Lung (tissue), 12 donors: ENCODE data around the gene B3GALT6. TPM values are rescaled to one million over a fixed set of nuclear protein-coding genes. Genes with fewer than 3 reads are reported as not detected.

Experiments used
- ATAC-seq: fragments of 200-7000 bp; cut with Tn5 transposase; one replicate; pipeline ENCODE4 v1.9.1; 2020; ENCODE audit warnings: moderate number of reproducible peaks; ENCODE audit not compliant: insufficient read depth, low FRiP score
- DNase-seq, 3 donors: peaks; one replicate each; pipeline ENCODE4 v3.0.0-alpha.2; 2013 to 2017
- H3K27ac ChIP-seq, 2 donors: one replicate each; pipeline ENCODE4 v1.5.1; 2013; ENCODE audit warnings: mild to moderate bottlenecking in 2 of 2, moderate library complexity in 2 of 2, control low read depth in 1 of 2, inconsistent platforms in 1 of 2, low read depth in 1 of 2, low read length in 1 of 2
- H3K27me3 ChIP-seq, 3 donors: one replicate each; pipeline ENCODE4 v1.5.1; 2013; ENCODE audit warnings: low read length in 2 of 3; ENCODE audit not compliant: control insufficient read depth in 3 of 3, insufficient read depth in 3 of 3
- H3K36me3 ChIP-seq, 4 donors: one replicate each; pipeline ENCODE4 v1.5.1; 2013; ENCODE audit warnings: low read length in 4 of 4, mild to moderate bottlenecking in 1 of 4, moderate library complexity in 1 of 4; ENCODE audit not compliant: control insufficient read depth in 4 of 4, insufficient read depth in 4 of 4
- H3K4me1 ChIP-seq, 5 donors: one replicate each; pipeline ENCODE4 v1.5.1; 2013; ENCODE audit warnings: low read length in 5 of 5, mild to moderate bottlenecking in 2 of 5, moderate library complexity in 1 of 5; ENCODE audit not compliant: control insufficient read depth in 5 of 5, insufficient read depth in 5 of 5
- H3K4me3 ChIP-seq: one replicate; pipeline ENCODE4 v1.5.1; 2013; ENCODE audit warnings: mild to moderate bottlenecking, control low read depth, moderate library complexity
- H3K9ac ChIP-seq, 2 donors: one replicate each; pipeline ENCODE4 v1.5.1; 2013; ENCODE audit warnings: low read length in 2 of 2, control low read depth in 1 of 2; ENCODE audit not compliant: insufficient read depth in 1 of 2
- H3K9me3 ChIP-seq, 4 donors: one replicate each; pipeline ENCODE4 v1.5.1; 2013; ENCODE audit warnings: low read length in 3 of 4, mild to moderate bottlenecking in 1 of 4, moderate library complexity in 1 of 4; ENCODE audit not compliant: control insufficient read depth in 4 of 4, insufficient read depth in 3 of 4
- WGBS, 2 donors: extraction: QIAGEN DNeasy Blood & Tissue Kit; methylation state at CpG; one replicate each; pipeline ENCODE4 v1.1.7; 2013; 5-methylcytosine and 5-hydroxymethylcytosine counted together
- polyA plus RNA-seq, 2 donors: library from polyadenylated mRNA; stranded (reverse); fragments of 200-250 nt; gene quantifications; one replicate each; pipeline ENCODE4 v1.2.1, GENCODE V29; 2013
- total RNA-seq, 2 donors: library from RNA; depleted of rRNA in 1 of 2; stranded (reverse); fragments of >200 nt in 1 of 2; gene quantifications; one replicate each; pipeline ENCODE4 v1.2.1, GENCODE V29; 2014 to 2021
- TF ChIP-seq, protein P1 (sequence below): IDR thresholded peaks from 2 replicates; pipeline ENCODE4 v1.5.1; 2012; ENCODE audit warnings: mild to moderate bottlenecking; ENCODE audit errors: control extremely low read depth, extremely low read depth
- donor health status: control.
- donor health status: control.
- donor health status: Bipolar disorder and iron deficiency.
- donor health status: healthy.
- donor health status: DM: yes; HTN: yes; CAD: no.

The B3GALT6 gene
- total and polyA plus RNA-seq, 4 donors = 7.0 to 28.3 (median 15.8) TPM

DNA sequence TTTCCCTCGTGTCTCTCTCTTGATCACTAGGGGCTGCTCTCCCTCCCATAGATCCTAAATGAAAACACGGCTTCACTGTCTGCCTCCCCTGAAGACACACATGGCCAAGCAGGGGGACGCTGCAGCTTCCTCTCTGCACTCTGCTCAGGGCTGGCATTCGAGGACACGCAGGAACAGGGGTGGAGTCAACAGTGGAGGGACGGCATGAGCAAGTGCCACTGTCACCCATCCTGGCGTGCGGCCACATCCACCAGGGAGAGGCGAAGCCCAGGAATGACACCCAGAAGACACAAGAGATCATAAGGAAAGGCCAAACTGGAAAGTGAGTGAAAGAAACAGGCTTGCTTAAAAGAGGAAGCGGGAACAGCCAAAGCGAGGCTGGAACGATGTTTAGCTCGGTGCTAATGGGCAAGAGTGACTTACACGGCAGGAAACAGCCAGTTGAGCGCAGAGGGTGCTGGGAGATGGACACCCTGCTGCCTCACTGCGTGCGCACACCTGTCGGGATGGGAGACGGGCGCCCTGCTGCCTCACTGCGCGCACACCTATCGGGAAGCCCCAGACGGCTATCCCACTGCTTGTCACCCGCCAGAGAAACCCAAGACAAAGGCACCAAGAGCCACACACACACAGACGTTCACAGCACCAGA is 28.0 kb downstream of the B3GALT6 start:
- H3K36me3 ChIP-seq = peaks cover 9 to 60% (median 12%) of the 10 kb centered on the region in 4 donors

DNA sequence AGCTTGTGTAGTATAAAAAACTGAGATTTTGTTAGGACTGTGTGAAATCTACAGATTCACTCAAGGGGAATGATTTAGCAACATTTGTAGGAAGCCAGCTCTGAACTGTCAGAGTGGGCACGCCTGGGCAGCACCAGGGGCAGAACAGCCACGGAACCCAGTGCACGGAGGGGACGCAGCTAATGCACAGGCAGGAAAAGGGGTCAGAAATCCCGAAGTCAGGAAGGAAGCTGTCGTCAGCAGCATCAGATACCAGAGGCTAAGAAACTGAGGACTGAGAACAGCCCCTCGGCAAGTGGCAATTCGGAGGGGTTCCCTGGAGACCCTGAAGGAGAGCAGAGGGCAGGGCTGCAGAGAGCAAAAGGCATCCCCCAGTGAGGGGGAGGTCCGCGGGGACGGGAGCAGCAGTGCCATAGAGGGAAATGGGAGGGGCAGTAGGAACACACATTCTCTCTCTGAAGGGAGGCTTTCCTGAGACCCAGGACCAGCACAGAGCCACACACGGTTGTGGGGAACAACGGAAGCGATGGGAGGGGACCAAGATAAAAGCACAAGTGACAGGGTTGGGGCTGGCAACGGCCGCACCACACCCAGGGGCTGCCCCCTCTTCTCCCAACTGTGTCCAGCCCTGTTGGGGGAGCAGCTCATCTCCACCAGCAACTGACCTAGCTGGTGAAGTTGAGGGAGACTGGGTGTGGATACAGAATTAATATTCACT is 29.0 kb downstream of the B3GALT6 start:
- Histone ChIP-seq H3K36me3 (peaks cover 6 to 56% (median 14%) of the 10 kb centered on the region in 4 donors), H3K27ac (peak overlapping the region in 1 of 2 donors; percentile 51), H3K27me3 (no peaks in the 10 kb centered on the region), H3K9ac (no peak overlapping the region), H3K9me3 (peaks cover 0 to 5% (median 0%) of the 10 kb centered on the region in 4 donors), H3K4me1 (peaks cover 0 to 10% (median 0%) of the 10 kb centered on the region in 5 donors), H3K4me3 (no peak overlapping the region)
- TF ChIP-seq, protein P1, sequence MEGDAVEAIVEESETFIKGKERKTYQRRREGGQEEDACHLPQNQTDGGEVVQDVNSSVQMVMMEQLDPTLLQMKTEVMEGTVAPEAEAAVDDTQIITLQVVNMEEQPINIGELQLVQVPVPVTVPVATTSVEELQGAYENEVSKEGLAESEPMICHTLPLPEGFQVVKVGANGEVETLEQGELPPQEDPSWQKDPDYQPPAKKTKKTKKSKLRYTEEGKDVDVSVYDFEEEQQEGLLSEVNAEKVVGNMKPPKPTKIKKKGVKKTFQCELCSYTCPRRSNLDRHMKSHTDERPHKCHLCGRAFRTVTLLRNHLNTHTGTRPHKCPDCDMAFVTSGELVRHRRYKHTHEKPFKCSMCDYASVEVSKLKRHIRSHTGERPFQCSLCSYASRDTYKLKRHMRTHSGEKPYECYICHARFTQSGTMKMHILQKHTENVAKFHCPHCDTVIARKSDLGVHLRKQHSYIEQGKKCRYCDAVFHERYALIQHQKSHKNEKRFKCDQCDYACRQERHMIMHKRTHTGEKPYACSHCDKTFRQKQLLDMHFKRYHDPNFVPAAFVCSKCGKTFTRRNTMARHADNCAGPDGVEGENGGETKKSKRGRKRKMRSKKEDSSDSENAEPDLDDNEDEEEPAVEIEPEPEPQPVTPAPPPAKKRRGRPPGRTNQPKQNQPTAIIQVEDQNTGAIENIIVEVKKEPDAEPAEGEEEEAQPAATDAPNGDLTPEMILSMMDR = no peak
- ATAC-seq (no peak), DNase-seq (no peak)
- WGBS, 2 donors = 54 to 57% methylated on average over 16 of the region's 16 CpGs

More for the DNA sequence above, 28.0 kb downstream of the B3GALT6 start:
- WGBS, 2 donors = 74 to 82% methylated on average over 26 of the region's 26 CpGs
- Histone ChIP-seq H3K27ac (peak overlapping the region in 1 of 2 donors; percentile 49), H3K4me3 (no peak overlapping the region), H3K27me3 (no peaks in the 10 kb centered on the region), H3K9me3 (peaks cover 0 to 5% (median 0%) of the 10 kb centered on the region in 4 donors), H3K4me1 (peaks cover 0 to 10% (median 0%) of the 10 kb centered on the region in 5 donors), H3K9ac (no peak overlapping the region)
- ATAC-seq = no peak
- DNase-seq = no peak
- TF ChIP-seq, protein P1 = no peak

DNA sequence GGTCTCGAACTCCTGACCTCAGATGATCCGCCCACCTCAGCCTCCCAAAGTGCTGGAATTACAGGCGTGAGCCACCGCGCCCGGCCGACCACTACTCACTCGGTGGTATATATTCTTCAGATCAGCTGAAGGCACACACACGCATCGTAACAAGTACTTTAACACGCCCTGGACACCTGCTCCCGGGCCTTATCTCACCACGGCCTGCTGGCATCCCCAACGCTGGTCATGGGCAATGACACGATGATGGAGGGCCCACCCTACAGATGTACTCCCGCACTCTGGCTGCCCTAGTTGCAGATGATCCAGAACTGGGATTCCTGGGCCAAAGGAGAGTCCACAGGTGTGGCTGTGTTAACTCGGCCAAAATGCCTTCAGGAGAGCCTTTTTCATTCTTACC is 30.0 kb downstream of the B3GALT6 start:
- no peak overlapping the region for H3K9ac ChIP-seq
- ATAC-seq = no peak
- H3K4me1 ChIP-seq = peaks cover 0 to 10% (median 0%) of the 10 kb centered on the region in 5 donors
- TF ChIP-seq, protein P1 = no peak
- peaks cover 6 to 52% (median 14%) of the 10 kb centered on the region in 4 donors for H3K36me3 ChIP-seq
- no peak overlapping the region for H3K4me3 ChIP-seq
- no peak for DNase-seq
- WGBS, 2 donors = 97% methylated on average over 17 of the region's 17 CpGs
- peaks cover 0 to 5% (median 0%) of the 10 kb centered on the region in 4 donors for H3K9me3 ChIP-seq
- no peak overlapping the region for H3K27ac ChIP-seq
- H3K27me3 ChIP-seq = no peaks in the 10 kb centered on the region
